GM23338 (cell line): ENCODE results near the gene KCNAB2. TPM values are rescaled to one million over a fixed set of nuclear protein-coding genes. Genes with fewer than 3 reads are reported as not detected.

Experiments
- ATAC-seq: fragments of 200-7000 bp; cut with Tn5 transposase; 3 replicates; pipeline ENCODE4 v1.9.1; 2020
- DNase-seq: peaks from one replicate; pipeline ENCODE4 v3.0.0-alpha.2; 2015; ENCODE audit warnings: low spot score
- H2AFZ ChIP-seq: fragments of 200-600 bp; sonication (generic); 2 replicates; pipeline ENCODE4 v1.8.0; 2016; ENCODE audit warnings: antibody characterized with exemption, mild to moderate bottlenecking, moderate library complexity
- H3F3A ChIP-seq: fragments of 200-600 bp; sonication (generic); replicated peaks from 2 replicates; pipeline ENCODE4 v1.8.0; 2017; ENCODE audit warnings: antibody characterized with exemption, mixed run types, low read depth
- H3K27ac ChIP-seq: fragments of 200-600 bp; sonication (generic); 2 replicates; pipeline ENCODE4 v1.6.1; 2016; ENCODE audit warnings: low read depth
- H3K27me3 ChIP-seq: fragments of 200-600 bp; sonication (generic); 2 replicates; pipeline ENCODE4 v1.8.0; 2016; ENCODE audit warnings: mild to moderate bottlenecking, mixed run types, moderate library complexity; ENCODE audit not compliant: insufficient read depth
- H3K36me3 ChIP-seq: fragments of 200-600 bp; sonication (generic); 2 replicates; pipeline ENCODE4 v1.8.0; 2016; ENCODE audit warnings: mild to moderate bottlenecking; ENCODE audit not compliant: insufficient read depth
- H3K4me1 ChIP-seq: fragments of 200-600 bp; sonication (generic); 2 replicates; pipeline ENCODE4 v1.8.0; 2016; ENCODE audit warnings: mild to moderate bottlenecking, moderate library complexity; ENCODE audit not compliant: insufficient read depth
- H3K4me2 ChIP-seq: fragments of 200-600 bp; sonication (generic); 2 replicates; pipeline ENCODE4 v1.7.1; 2017; ENCODE audit warnings: mixed run types
- H3K4me3 ChIP-seq: fragments of 200-600 bp; sonication (generic); 2 replicates; pipeline ENCODE4 v1.6.1; 2016; ENCODE audit warnings: mixed run types
- H3K79me2 ChIP-seq: fragments of 200-600 bp; sonication (generic); replicated peaks from 2 replicates; pipeline ENCODE4 v1.8.0; 2017; ENCODE audit warnings: mild to moderate bottlenecking; ENCODE audit not compliant: insufficient read depth
- H3K9me2 ChIP-seq: fragments of 200-600 bp; sonication (generic); 2 replicates; pipeline ENCODE4 v1.8.0; 2017; ENCODE audit not compliant: insufficient read depth
- H4K20me1 ChIP-seq: fragments of 200-600 bp; sonication (generic); replicated peaks from 2 replicates; pipeline ENCODE4 v1.8.0; 2017; ENCODE audit warnings: mild to moderate bottlenecking; ENCODE audit not compliant: insufficient read depth
- H3K27ac Mint-ChIP-seq: 2 replicates; pipeline ENCODE4 v1.8.0; 2020; ENCODE audit warnings: inconsistent platforms, mild to moderate bottlenecking, moderate library complexity, mixed read lengths
- H3K27me3 Mint-ChIP-seq: 3 replicates; pipeline ENCODE4 v1.8.0; 2022; ENCODE audit warnings: low read depth, mild to moderate bottlenecking, moderate library complexity, mixed read lengths, inconsistent platforms; ENCODE audit not compliant: insufficient read depth, poor library complexity
- H3K36me3 Mint-ChIP-seq: 3 replicates; pipeline ENCODE4 v1.8.0; 2021; ENCODE audit warnings: low read depth, mild to moderate bottlenecking, inconsistent platforms, moderate library complexity, mixed read lengths
- H3K4me1 Mint-ChIP-seq: 3 replicates; pipeline ENCODE4 v1.8.0; 2020; ENCODE audit warnings: mild to moderate bottlenecking, inconsistent platforms, mixed read lengths
- H3K4me3 Mint-ChIP-seq: 3 replicates; pipeline ENCODE4 v1.8.0; 2021; ENCODE audit warnings: moderate library complexity, mild to moderate bottlenecking, inconsistent platforms, mixed read lengths
- H3K9me3 Mint-ChIP-seq: 3 replicates; pipeline ENCODE4 v1.8.0; 2020; ENCODE audit warnings: moderate library complexity, mild to moderate bottlenecking, inconsistent platforms, mixed read lengths
- CREB1 ChIP-seq: fragments of 250-450 bp; sonication (Bioruptor Pico); IDR thresholded peaks from 2 replicates; pipeline ENCODE4 v1.5.0; 2020; ENCODE audit warnings: low read depth, mild to moderate bottlenecking, moderate library complexity
- EZH2 ChIP-seq: fragments of 200-600 bp; sonication (generic); IDR thresholded peaks from one replicate; pipeline ENCODE4 v1.8.0; 2017; ENCODE audit warnings: antibody characterized with exemption, mild to moderate bottlenecking, low read depth; ENCODE audit not compliant: unreplicated experiment
- EZH2phosphoT487 ChIP-seq: fragments of 200-600 bp; sonication (generic); IDR thresholded peaks from one replicate; pipeline ENCODE4 v1.8.1; 2018; ENCODE audit warnings: antibody characterized with exemption; ENCODE audit not compliant: unreplicated experiment
- JUNB ChIP-seq: IDR thresholded peaks from one replicate; pipeline ENCODE4 v1.6.1; 2016; ENCODE audit warnings: antibody characterized with exemption; ENCODE audit not compliant: unreplicated experiment
- NANOG ChIP-seq: IDR thresholded peaks from 2 replicates; pipeline ENCODE4 v1.6.1; 2016; ENCODE audit warnings: antibody characterized with exemption, borderline replicate concordance
- POLR2AphosphoS5 ChIP-seq: IDR thresholded peaks from 2 replicates; pipeline ENCODE4 v1.6.1; 2016; ENCODE audit warnings: antibody characterized with exemption, low read depth
- STAT1 ChIP-seq: IDR thresholded peaks from one replicate; pipeline ENCODE4 v1.6.1; 2016; ENCODE audit warnings: antibody characterized with exemption; ENCODE audit not compliant: unreplicated experiment
- ZNF114 ChIP-seq: fragments of 250-450 bp; sonication (Bioruptor Pico); IDR thresholded peaks from 2 replicates; pipeline ENCODE4 v1.5.0; 2020; ENCODE audit warnings: mild to moderate bottlenecking, moderate library complexity
- ZNF331 ChIP-seq: fragments of 250-450 bp; sonication (Bioruptor Pico); IDR thresholded peaks from 2 replicates; pipeline ENCODE4 v1.5.0; 2020; ENCODE audit warnings: low read depth, mild to moderate bottlenecking, moderate library complexity
- ZNF462 ChIP-seq: fragments of 250-450 bp; sonication (Bioruptor Pico); IDR thresholded peaks from 2 replicates; pipeline ENCODE4 v1.5.0; 2020; ENCODE audit warnings: mild to moderate bottlenecking, moderate library complexity
- polyA plus RNA-seq: library from polyadenylated mRNA; unstranded; fragments of >200 nt; fragmentation: Nextera tagmentation; extraction: Ambion mirVana; gene quantifications from 2 replicates; pipeline ENCODE4 v1.2.1, GENCODE V29; 2016
- total RNA-seq: library from RNA; depleted of rRNA; stranded (reverse); fragments of >200 nt; shearing (Covaris generic); gene quantifications from 2 replicates; pipeline ENCODE4 v1.2.3, GENCODE V29; 2014
- TF ChIP-seq, protein P1 (sequence below): IDR thresholded peaks from 2 replicates; pipeline ENCODE4 v1.6.1; 2016; ENCODE audit warnings: antibody characterized with exemption
- TF ChIP-seq, protein P2 (sequence below), 2 experiments: fragments of 200-600 bp in 1 of 2; sonication (generic) in 1 of 2; conservative IDR thresholded peaks; 2 replicates each; pipeline versions ENCODE4 v1.5.1 to v1.6.1; 2016 to 2017; ENCODE audit warnings: antibody characterized with exemption in 2 of 2, low read depth in 2 of 2, mild to moderate bottlenecking in 2 of 2, moderate library complexity in 1 of 2
- TF ChIP-seq, protein P3 (sequence below): IDR thresholded peaks from one replicate; pipeline ENCODE4 v1.6.1; 2018; ENCODE audit warnings: antibody characterized with exemption; ENCODE audit not compliant: unreplicated experiment

The KCNAB2 gene
- total and polyA plus RNA-seq, 2 experiments from 2014 or later = 3.0 to 3.7 TPM

DNA sequence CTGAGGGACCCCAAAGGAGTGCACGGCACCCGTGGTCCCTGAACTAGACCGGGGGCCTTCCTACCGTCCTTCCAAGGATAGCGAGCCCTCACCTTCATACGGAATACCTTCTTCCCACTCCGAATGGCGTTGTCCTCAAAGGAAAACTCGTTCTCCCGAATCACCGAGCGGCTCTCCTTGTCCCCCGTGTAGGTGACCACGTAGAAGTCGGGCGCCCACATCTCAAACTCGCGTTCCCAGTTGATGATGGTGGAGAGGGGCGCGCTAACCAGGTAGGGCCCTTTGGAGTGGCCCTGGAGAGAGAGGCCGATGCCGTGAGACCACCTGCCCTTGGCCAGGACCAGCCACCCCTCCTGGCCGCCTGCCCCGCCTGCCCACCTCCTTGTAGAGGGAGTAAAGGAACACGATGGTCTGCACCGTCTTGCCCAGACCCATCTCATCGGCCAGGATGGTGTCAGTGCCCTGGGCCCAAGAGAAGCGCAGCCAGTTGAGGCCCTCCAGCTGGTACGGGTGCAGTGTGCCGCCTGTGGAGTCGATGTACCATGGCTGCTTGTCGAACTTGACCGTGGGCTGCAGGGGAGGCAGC, 96.4 kb downstream of the KCNAB2 start:
- H3K9me3 Mint-ChIP-seq = no peaks in the 10 kb centered on the region
- DNase-seq = no peak
- H3K27me3 Mint-ChIP-seq = peaks cover 12% of the 10 kb centered on the region
- H3K27ac Mint-ChIP-seq = no peak overlapping the region
- H2AFZ ChIP-seq = no peak overlapping the region
- H3K79me2 ChIP-seq = no peaks in the 10 kb centered on the region
- no peak overlapping the region for H3K4me3 ChIP-seq
- TF ChIP-seq STAT1 (no peak), EZH2 (no peak), EZH2phosphoT487 (no peak), CREB1 (CRISPR knock-in tag) (no peak), ZNF462 (CRISPR knock-in tag) (no peak), JUNB (no peak), ZNF114 (CRISPR knock-in tag) (no peak), ZNF331 (CRISPR knock-in tag) (no peak), NANOG (no peak), POLR2AphosphoS5 (no peak)
- TF ChIP-seq, protein P1, sequence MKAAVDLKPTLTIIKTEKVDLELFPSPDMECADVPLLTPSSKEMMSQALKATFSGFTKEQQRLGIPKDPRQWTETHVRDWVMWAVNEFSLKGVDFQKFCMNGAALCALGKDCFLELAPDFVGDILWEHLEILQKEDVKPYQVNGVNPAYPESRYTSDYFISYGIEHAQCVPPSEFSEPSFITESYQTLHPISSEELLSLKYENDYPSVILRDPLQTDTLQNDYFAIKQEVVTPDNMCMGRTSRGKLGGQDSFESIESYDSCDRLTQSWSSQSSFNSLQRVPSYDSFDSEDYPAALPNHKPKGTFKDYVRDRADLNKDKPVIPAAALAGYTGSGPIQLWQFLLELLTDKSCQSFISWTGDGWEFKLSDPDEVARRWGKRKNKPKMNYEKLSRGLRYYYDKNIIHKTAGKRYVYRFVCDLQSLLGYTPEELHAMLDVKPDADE = no peak
- TF ChIP-seq, protein P2, sequence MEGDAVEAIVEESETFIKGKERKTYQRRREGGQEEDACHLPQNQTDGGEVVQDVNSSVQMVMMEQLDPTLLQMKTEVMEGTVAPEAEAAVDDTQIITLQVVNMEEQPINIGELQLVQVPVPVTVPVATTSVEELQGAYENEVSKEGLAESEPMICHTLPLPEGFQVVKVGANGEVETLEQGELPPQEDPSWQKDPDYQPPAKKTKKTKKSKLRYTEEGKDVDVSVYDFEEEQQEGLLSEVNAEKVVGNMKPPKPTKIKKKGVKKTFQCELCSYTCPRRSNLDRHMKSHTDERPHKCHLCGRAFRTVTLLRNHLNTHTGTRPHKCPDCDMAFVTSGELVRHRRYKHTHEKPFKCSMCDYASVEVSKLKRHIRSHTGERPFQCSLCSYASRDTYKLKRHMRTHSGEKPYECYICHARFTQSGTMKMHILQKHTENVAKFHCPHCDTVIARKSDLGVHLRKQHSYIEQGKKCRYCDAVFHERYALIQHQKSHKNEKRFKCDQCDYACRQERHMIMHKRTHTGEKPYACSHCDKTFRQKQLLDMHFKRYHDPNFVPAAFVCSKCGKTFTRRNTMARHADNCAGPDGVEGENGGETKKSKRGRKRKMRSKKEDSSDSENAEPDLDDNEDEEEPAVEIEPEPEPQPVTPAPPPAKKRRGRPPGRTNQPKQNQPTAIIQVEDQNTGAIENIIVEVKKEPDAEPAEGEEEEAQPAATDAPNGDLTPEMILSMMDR (conservative IDR thresholded peaks at IDR 0.05; ENCODE audit: low read depth in 2 of 2) = no peak
- TF ChIP-seq, protein P3, sequence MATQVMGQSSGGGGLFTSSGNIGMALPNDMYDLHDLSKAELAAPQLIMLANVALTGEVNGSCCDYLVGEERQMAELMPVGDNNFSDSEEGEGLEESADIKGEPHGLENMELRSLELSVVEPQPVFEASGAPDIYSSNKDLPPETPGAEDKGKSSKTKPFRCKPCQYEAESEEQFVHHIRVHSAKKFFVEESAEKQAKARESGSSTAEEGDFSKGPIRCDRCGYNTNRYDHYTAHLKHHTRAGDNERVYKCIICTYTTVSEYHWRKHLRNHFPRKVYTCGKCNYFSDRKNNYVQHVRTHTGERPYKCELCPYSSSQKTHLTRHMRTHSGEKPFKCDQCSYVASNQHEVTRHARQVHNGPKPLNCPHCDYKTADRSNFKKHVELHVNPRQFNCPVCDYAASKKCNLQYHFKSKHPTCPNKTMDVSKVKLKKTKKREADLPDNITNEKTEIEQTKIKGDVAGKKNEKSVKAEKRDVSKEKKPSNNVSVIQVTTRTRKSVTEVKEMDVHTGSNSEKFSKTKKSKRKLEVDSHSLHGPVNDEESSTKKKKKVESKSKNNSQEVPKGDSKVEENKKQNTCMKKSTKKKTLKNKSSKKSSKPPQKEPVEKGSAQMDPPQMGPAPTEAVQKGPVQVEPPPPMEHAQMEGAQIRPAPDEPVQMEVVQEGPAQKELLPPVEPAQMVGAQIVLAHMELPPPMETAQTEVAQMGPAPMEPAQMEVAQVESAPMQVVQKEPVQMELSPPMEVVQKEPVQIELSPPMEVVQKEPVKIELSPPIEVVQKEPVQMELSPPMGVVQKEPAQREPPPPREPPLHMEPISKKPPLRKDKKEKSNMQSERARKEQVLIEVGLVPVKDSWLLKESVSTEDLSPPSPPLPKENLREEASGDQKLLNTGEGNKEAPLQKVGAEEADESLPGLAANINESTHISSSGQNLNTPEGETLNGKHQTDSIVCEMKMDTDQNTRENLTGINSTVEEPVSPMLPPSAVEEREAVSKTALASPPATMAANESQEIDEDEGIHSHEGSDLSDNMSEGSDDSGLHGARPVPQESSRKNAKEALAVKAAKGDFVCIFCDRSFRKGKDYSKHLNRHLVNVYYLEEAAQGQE = no peak
- H3K4me2 ChIP-seq = no peak overlapping the region
- no peak overlapping the region for H3K27ac ChIP-seq
- no peaks in the 10 kb centered on the region for H3K4me1 ChIP-seq
- no peaks in the 10 kb centered on the region for H3K36me3 ChIP-seq
- H3K4me3 Mint-ChIP-seq = no peak overlapping the region
- ATAC-seq = no peak
- H3F3A ChIP-seq = no peaks in the 10 kb centered on the region
- H3K9me2 ChIP-seq = no peaks in the 10 kb centered on the region
- H3K4me1 Mint-ChIP-seq = peaks cover 5% of the 10 kb centered on the region; the same call in 2 of the 3 replicates
- H3K27me3 ChIP-seq = no peaks in the 10 kb centered on the region
- no peaks in the 10 kb centered on the region for H3K36me3 Mint-ChIP-seq
- H4K20me1 ChIP-seq = no peaks in the 10 kb centered on the region
